Neural progenitor cell (in vitro differentiated cells): ENCODE data around the gene CENPX. TPM values are rescaled to one million over a fixed set of nuclear protein-coding genes. Genes with fewer than 3 reads are reported as not detected.
A peak's percentile ranks its signal among the peaks of the same experiment; 100 is the strongest.

Experiments
- DNase-seq: peaks from one replicate; pipeline ENCODE4 v3.0.0-alpha.2; 2016; ENCODE audit warnings: low spot score
- H2AFZ ChIP-seq: fragments of 200-600 bp; sonication (generic); replicated peaks from 2 replicates; pipeline ENCODE4 v1.6.1; 2016; ENCODE audit warnings: antibody characterized with exemption
- H3F3A ChIP-seq: fragments of 200-600 bp; sonication (generic); 2 replicates; pipeline ENCODE4 v1.6.1; 2016; ENCODE audit warnings: antibody characterized with exemption, low read depth
- H3K27ac ChIP-seq: fragments of 200-600 bp; sonication (generic); 2 replicates; pipeline ENCODE4 v1.5.1; 2016; ENCODE audit warnings: mild to moderate bottlenecking
- H3K27me3 ChIP-seq: fragments of 200-600 bp; sonication (generic); 2 replicates; pipeline ENCODE4 v1.6.1; 2016; ENCODE audit warnings: mild to moderate bottlenecking, moderate library complexity
- H3K36me3 ChIP-seq: fragments of 200-600 bp; sonication (generic); 2 replicates; pipeline ENCODE4 v1.5.1; 2016
- H3K4me1 ChIP-seq: fragments of 200-600 bp; sonication (generic); 2 replicates; pipeline ENCODE4 v1.6.1; 2016; ENCODE audit warnings: mixed run types
- H3K4me2 ChIP-seq: fragments of 200-600 bp; sonication (generic); 2 replicates; pipeline ENCODE4 v1.6.1; 2016
- H3K4me3 ChIP-seq: fragments of 200-600 bp; sonication (generic); 2 replicates; pipeline ENCODE4 v1.5.1; 2016
- H3K79me2 ChIP-seq: fragments of 200-600 bp; sonication (generic); 2 replicates; pipeline ENCODE4 v1.6.1; 2016; ENCODE audit warnings: low read depth
- H3K9ac ChIP-seq: fragments of 200-600 bp; sonication (generic); 2 replicates; pipeline ENCODE4 v1.6.1; 2016
- H3K9me3 ChIP-seq: fragments of 200-600 bp; sonication (generic); 2 replicates; pipeline ENCODE4 v1.5.1; 2016; ENCODE audit warnings: low read depth
- H4K20me1 ChIP-seq: fragments of 200-600 bp; sonication (generic); 2 replicates; pipeline ENCODE4 v1.6.1; 2016; ENCODE audit warnings: low read depth
- H3K27ac Mint-ChIP-seq: 3 replicates; pipeline ENCODE4 v1.8.0; 2021; ENCODE audit warnings: mixed read lengths
- H3K27me3 Mint-ChIP-seq: 2 replicates; pipeline ENCODE4 v1.8.0; 2022; ENCODE audit warnings: low read depth, mild to moderate bottlenecking, inconsistent platforms, moderate library complexity, mixed read lengths; ENCODE audit not compliant: insufficient read depth
- H3K36me3 Mint-ChIP-seq: 3 replicates; pipeline ENCODE4 v1.8.0; 2021; ENCODE audit warnings: mixed read lengths
- H3K4me1 Mint-ChIP-seq: 3 replicates; pipeline ENCODE4 v1.8.0; 2021; ENCODE audit warnings: mixed read lengths
- H3K4me3 Mint-ChIP-seq: 3 replicates; pipeline ENCODE4 v1.8.0; 2021; ENCODE audit warnings: mild to moderate bottlenecking, moderate library complexity, mixed read lengths
- H3K9me3 Mint-ChIP-seq: 3 replicates; pipeline ENCODE4 v1.8.0; 2020; ENCODE audit warnings: mixed read lengths
- CTCF ChIP-seq: fragments of 200-600 bp; sonication (generic); IDR thresholded peaks from 2 replicates; pipeline ENCODE4 v1.5.1; 2017; ENCODE audit warnings: antibody characterized with exemption, mild to moderate bottlenecking
- EZH2 ChIP-seq: fragments of 200-600 bp; sonication (generic); IDR thresholded peaks from 2 replicates; pipeline ENCODE4 v1.6.1; 2017; ENCODE audit warnings: antibody characterized with exemption, mild to moderate bottlenecking, moderate library complexity
- EZH2phosphoT487 ChIP-seq: fragments of 200-600 bp; sonication (generic); IDR thresholded peaks from 2 replicates; pipeline ENCODE4 v1.6.1; 2017; ENCODE audit warnings: antibody characterized with exemption
- total RNA-seq: library from RNA; depleted of rRNA; stranded (reverse); fragments of >200 nt; gene quantifications from 2 replicates; pipeline ENCODE4 v1.2.3, GENCODE V29; 2015; ENCODE audit warnings: low replicate concordance

Gene CENPX
- total RNA-seq, 1 donor from 2014 or later = 53.0 TPM

GRCh38 chr17:82060614-82061013 is 37.9 kb upstream of the CENPX start:
- Histone ChIP-seq H3K36me3 (no peaks in the 10 kb centered on the region), H3K4me3 (no peak overlapping the region), H3K27ac (no peak overlapping the region), H3K27me3 (no peaks in the 10 kb centered on the region), H3K9ac (no peak overlapping the region), H2AFZ (no peak overlapping the region), H3K4me1 (no peaks in the 10 kb centered on the region), H3K79me2 (peaks cover 12% of the 10 kb centered on the region), H3K4me2 (no peak overlapping the region), H4K20me1 (peaks cover 6% of the 10 kb centered on the region), H3F3A (no peaks in the 10 kb centered on the region), H3K9me3 (no peaks in the 10 kb centered on the region)
- DNase-seq = no peak
- H3K4me3 Mint-ChIP-seq = no peak overlapping the region
- peaks cover 4% of the 10 kb centered on the region for H3K4me1 Mint-ChIP-seq
- H3K27ac Mint-ChIP-seq = no peak overlapping the region
- no peaks in the 10 kb centered on the region for H3K9me3 Mint-ChIP-seq
- no peaks in the 10 kb centered on the region for H3K27me3 Mint-ChIP-seq
- no peak for TF ChIP-seq EZH2phosphoT487
- no peak for TF ChIP-seq EZH2
- TF ChIP-seq CTCF = no peak
- peaks cover 3% of the 10 kb centered on the region for H3K36me3 Mint-ChIP-seq

GRCh38 chr17:82060001-82060380 is 37.3 kb upstream of the CENPX start:
- Histone ChIP-seq H3K4me2 (no peak overlapping the region), H2AFZ (no peak overlapping the region), H3F3A (no peaks in the 10 kb centered on the region), H3K9me3 (no peaks in the 10 kb centered on the region), H3K36me3 (no peaks in the 10 kb centered on the region), H3K27ac (no peak overlapping the region), H3K79me2 (peaks cover 8% of the 10 kb centered on the region), H3K9ac (no peak overlapping the region), H3K4me1 (no peaks in the 10 kb centered on the region), H3K27me3 (no peaks in the 10 kb centered on the region), H4K20me1 (peaks cover 8% of the 10 kb centered on the region), H3K4me3 (no peak overlapping the region)
- Mint-ChIP-seq H3K27ac (no peak overlapping the region), H3K9me3 (no peaks in the 10 kb centered on the region), H3K27me3 (no peaks in the 10 kb centered on the region), H3K4me1 (peaks cover 4% of the 10 kb centered on the region), H3K36me3 (peaks cover 3% of the 10 kb centered on the region), H3K4me3 (peak overlapping the region; percentile 69)
- no peak for DNase-seq
- TF ChIP-seq EZH2phosphoT487 = no peak
- no peak for TF ChIP-seq CTCF
- TF ChIP-seq EZH2 = no peak

- no peaks in the 10 kb centered on the region for H3K27me3 Mint-ChIP-seq
- Histone ChIP-seq H4K20me1 (peaks cover 8% of the 10 kb centered on the region), H3K36me3 (no peaks in the 10 kb centered on the region), H3K9ac (no peak overlapping the region), H3K4me1 (no peaks in the 10 kb centered on the region), H3K27ac (no peak overlapping the region), H3F3A (no peaks in the 10 kb centered on the region), H3K4me3 (no peak overlapping the region), H3K79me2 (peaks cover 2% of the 10 kb centered on the region), H3K4me2 (no peak overlapping the region), H2AFZ (no peak overlapping the region), H3K27me3 (no peaks in the 10 kb centered on the region), H3K9me3 (no peaks in the 10 kb centered on the region)
- no peak for DNase-seq
- no peak overlapping the region for H3K27ac Mint-ChIP-seq
- peaks cover 4% of the 10 kb centered on the region for H3K4me1 Mint-ChIP-seq
- H3K36me3 Mint-ChIP-seq = peaks cover 3% of the 10 kb centered on the region
- H3K9me3 Mint-ChIP-seq = no peaks in the 10 kb centered on the region
- TF ChIP-seq CTCF = no peak
- TF ChIP-seq EZH2 = no peak
- no peak for TF ChIP-seq EZH2phosphoT487
- H3K4me3 Mint-ChIP-seq = no peak overlapping the region
Observed at GRCh38 chr17:82059272-82060000, 36.8 kb upstream of the CENPX start.
